UCSD-AML1 (cell line): ENCODE data around the gene HES6.

Experiments used
- DNase-seq: peaks from one replicate; lab custom pipeline; 2025; ENCODE audit not compliant: unreplicated experiment; lab: John Stamatoyannopoulos, UW

The HES6 gene

GRCh38 chr2:238255151-238255551 is 15.3 kb upstream of the HES6 start:
- no peak for DNase-seq

- no peak for DNase-seq
These were observed 14.4 kb upstream of the HES6 start for GRCh38 chr2:238254095-238254723.

- DNase-seq: no peak
These were observed 13.2 kb upstream of the HES6 start for GRCh38 chr2:238252766-238253630.

GRCh38 chr2:238251986-238252385 is 12.1 kb upstream of the HES6 start:
- no peak for DNase-seq

- no peak for DNase-seq
These were observed 11.5 kb upstream of the HES6 start for GRCh38 chr2:238251331-238251730.

GRCh38 chr2:238250896-238251295 is 11.1 kb upstream of the HES6 start:
- DNase-seq: no peak

GRCh38 chr2:238247841-238248453 is 8.1 kb upstream of the HES6 start:
- DNase-seq: no peak

GRCh38 chr2:238247002-238247822 is 7.4 kb upstream of the HES6 start:
- DNase-seq: no peak

GRCh38 chr2:238244151-238244550 is 4.3 kb upstream of the HES6 start:
- no peak for DNase-seq

GRCh38 chr2:238243496-238244076 is 3.7 kb upstream of the HES6 start:
- DNase-seq: no peak

- no peak for DNase-seq
These were observed 3.1 kb upstream of the HES6 start for GRCh38 chr2:238242731-238243495.

- no peak for DNase-seq
These were observed 2.1 kb upstream of the HES6 start for GRCh38 chr2:238241970-238242369.

- DNase-seq: no peak
These were observed 1.2 kb upstream of the HES6 start for GRCh38 chr2:238240757-238241711.

- DNase-seq: no peak
These were observed 335 bp downstream of the HES6 start for GRCh38 chr2:238239543-238239862.

- no peak for DNase-seq
These were observed 884 bp downstream of the HES6 start for GRCh38 chr2:238238766-238239542.

GRCh38 chr2:238238311-238238765 is 1.5 kb downstream of the HES6 start:
- no peak for DNase-seq

- DNase-seq: no peak
These were observed 2.3 kb downstream of the HES6 start for GRCh38 chr2:238237431-238238135.

GRCh38 chr2:238236571-238236970 is 3.3 kb downstream of the HES6 start:
- DNase-seq: no peak
